ENCODE results near the gene ACSM3. TPM values are rescaled to one million over a fixed set of nuclear protein-coding genes. Genes with fewer than 3 reads are reported as not detected.
A peak's percentile ranks its signal among the peaks of the same experiment; 100 is the strongest.

ACSM3 gene
- total RNA-seq, 5 donors from 2014 or later (not counting 1 experiment from before 2014, with no cell fraction given), result 6.4 to 9.2 (median 8.9) TPM

GRCh38 chr16:20768818-20769217 is 5.0 kb downstream of the ACSM3 start:
- Histone ChIP-seq H3K4me3 (ENCODE audit: control insufficient read depth in 1 of 2, extremely low read depth in 1 of 2, low read length in 1 of 2) (no peak overlapping the region), H3K27ac (ENCODE audit: low read length) (no peak overlapping the region), H3K36me3 (ENCODE audit: control insufficient read depth in 2 of 2, extremely low read depth in 1 of 2, insufficient read depth in 1 of 2, low read length in 1 of 2) (no peaks in the 10 kb centered on the region), H3K9me3 (no peaks in the 10 kb centered on the region), H3K4me1 (ENCODE audit: control insufficient read depth in 1 of 2, extremely low read depth in 1 of 2, insufficient read depth in 2 of 2, low read length in 2 of 2) (peaks cover 0 to 3% of the 10 kb centered on the region in 2 experiments), H3K27me3 (replicated peaks in 1 of 2; ENCODE audit: control insufficient read depth in 2 of 2, extremely low read depth in 1 of 2, insufficient read depth in 2 of 2, low read length in 1 of 2) (no peaks in the 10 kb centered on the region)
- no peak for ATAC-seq (replicated peaks in 1 of 4)
- DNase-seq, result no peak
- WGBS (ENCODE audit: insufficient coverage), result no CpG with 5 or more reads among the region's 1 CpG
- H3K4me1 Mint-ChIP-seq, result peaks cover 9 to 20% (median 15%) of the 10 kb centered on the region in 3 donors
- H3K27me3 Mint-ChIP-seq, result no peaks in the 10 kb centered on the region
- H3K27ac Mint-ChIP-seq, result no peak overlapping the region
- ChIA-PET CTCF (no interaction called here), POLR2A (no interaction called here)
- H3K9me3 Mint-ChIP-seq, result no peaks in the 10 kb centered on the region
- H3K4me3 Mint-ChIP-seq, result no peak overlapping the region
- H3K36me3 Mint-ChIP-seq, result peaks cover 6% of the 10 kb centered on the region

- Mint-ChIP-seq H3K27me3 (no peaks in the 10 kb centered on the region), H3K9me3 (no peaks in the 10 kb centered on the region), H3K27ac (no peak overlapping the region), H3K36me3 (peaks cover 13% of the 10 kb centered on the region), H3K4me1 (peaks cover 0 to 6% (median 0%) of the 10 kb centered on the region in 3 donors), H3K4me3 (no peak overlapping the region)
- ATAC-seq (replicated peaks in 1 of 4) (no peak), DNase-seq (no peak)
- Histone ChIP-seq H3K36me3 (ENCODE audit: control insufficient read depth in 2 of 2, extremely low read depth in 1 of 2, insufficient read depth in 1 of 2, low read length in 1 of 2) (no peaks in the 10 kb centered on the region), H3K9me3 (no peaks in the 10 kb centered on the region), H3K4me3 (ENCODE audit: control insufficient read depth in 1 of 2, extremely low read depth in 1 of 2, low read length in 1 of 2) (no peak overlapping the region), H3K4me1 (ENCODE audit: control insufficient read depth in 1 of 2, extremely low read depth in 1 of 2, insufficient read depth in 2 of 2, low read length in 2 of 2) (no peaks in the 10 kb centered on the region), H3K27me3 (replicated peaks in 1 of 2; ENCODE audit: control insufficient read depth in 2 of 2, extremely low read depth in 1 of 2, insufficient read depth in 2 of 2, low read length in 1 of 2) (no peaks in the 10 kb centered on the region), H3K27ac (ENCODE audit: low read length) (no peak overlapping the region)
- no CpG with 5 or more reads among the region's 3 CpGs for WGBS (ENCODE audit: insufficient coverage)
- CTCF ChIA-PET, result interaction anchor here in 1 of 2 donors (0.6 to 0.7 kb wide), 2 partner anchors 87 to 887 kb away, joined by 3 to 4 read pairs; no protein-coding TSS in a partner anchor
- POLR2A ChIA-PET, result no interaction called here
These were observed 9.9 kb downstream of the ACSM3 start for GRCh38 chr16:20773679-20774078.

GRCh38 chr16:20774703-20775362 is 11.0 kb downstream of the ACSM3 start:
- Mint-ChIP-seq H3K27ac (no peak overlapping the region), H3K4me3 (no peak overlapping the region), H3K4me1 (peaks cover 0 to 6% (median 0%) of the 10 kb centered on the region in 3 donors), H3K9me3 (no peaks in the 10 kb centered on the region), H3K27me3 (no peaks in the 10 kb centered on the region), H3K36me3 (peaks cover 15% of the 10 kb centered on the region)
- Histone ChIP-seq H3K4me1 (ENCODE audit: control insufficient read depth in 1 of 2, extremely low read depth in 1 of 2, insufficient read depth in 2 of 2, low read length in 2 of 2) (no peaks in the 10 kb centered on the region), H3K27me3 (replicated peaks in 1 of 2; ENCODE audit: control insufficient read depth in 2 of 2, extremely low read depth in 1 of 2, insufficient read depth in 2 of 2, low read length in 1 of 2) (no peaks in the 10 kb centered on the region), H3K36me3 (ENCODE audit: control insufficient read depth in 2 of 2, extremely low read depth in 1 of 2, insufficient read depth in 1 of 2, low read length in 1 of 2) (no peaks in the 10 kb centered on the region), H3K9me3 (no peaks in the 10 kb centered on the region), H3K27ac (ENCODE audit: low read length) (no peak overlapping the region), H3K4me3 (ENCODE audit: control insufficient read depth in 1 of 2, extremely low read depth in 1 of 2, low read length in 1 of 2) (no peak overlapping the region)
- POLR2A ChIA-PET, result no interaction called here
- 76% methylated on average over 4 of the region's 7 CpGs for WGBS (ENCODE audit: insufficient coverage)
- ATAC-seq (replicated peaks in 1 of 4) (peak in 3 of 4 experiments; percentile 50 to 61 (median 54)), DNase-seq (peak in 33 of 35 experiments; percentile 9 to 67 (median 38))
- CTCF ChIA-PET, result interaction anchor here in 1 of 2 donors (0.7 kb wide), 1 partner anchor 72 kb away, joined by 4 read pairs; no protein-coding TSS in a partner anchor

- Histone ChIP-seq H3K4me1 (ENCODE audit: control insufficient read depth in 1 of 2, extremely low read depth in 1 of 2, insufficient read depth in 2 of 2, low read length in 2 of 2) (no peaks in the 10 kb centered on the region), H3K9me3 (no peaks in the 10 kb centered on the region), H3K27me3 (replicated peaks in 1 of 2; ENCODE audit: control insufficient read depth in 2 of 2, extremely low read depth in 1 of 2, insufficient read depth in 2 of 2, low read length in 1 of 2) (no peaks in the 10 kb centered on the region), H3K4me3 (ENCODE audit: control insufficient read depth in 1 of 2, extremely low read depth in 1 of 2, low read length in 1 of 2) (no peak overlapping the region), H3K27ac (ENCODE audit: low read length) (no peak overlapping the region), H3K36me3 (ENCODE audit: control insufficient read depth in 2 of 2, extremely low read depth in 1 of 2, insufficient read depth in 1 of 2, low read length in 1 of 2) (peaks cover 0 to 2% of the 10 kb centered on the region in 2 donors)
- peaks cover 22% of the 10 kb centered on the region for H3K36me3 Mint-ChIP-seq
- no peaks in the 10 kb centered on the region for H3K9me3 Mint-ChIP-seq
- POLR2A ChIA-PET, result no interaction called here
- ATAC-seq (replicated peaks in 1 of 4), result no peak
- no peak overlapping the region for H3K4me3 Mint-ChIP-seq
- no peak overlapping the region for H3K27ac Mint-ChIP-seq
- DNase-seq, result no peak
- WGBS (ENCODE audit: insufficient coverage), result no CpG with 5 or more reads among the region's 1 CpG
- H3K27me3 Mint-ChIP-seq, result no peaks in the 10 kb centered on the region
- CTCF ChIA-PET, result no interaction called here
- no peaks in the 10 kb centered on the region for H3K4me1 Mint-ChIP-seq
These were observed 17.9 kb downstream of the ACSM3 start for GRCh38 chr16:20781697-20782096.

- Histone ChIP-seq H3K27ac (ENCODE audit: low read length) (no peak overlapping the region), H3K27me3 (replicated peaks in 1 of 2; ENCODE audit: control insufficient read depth in 2 of 2, extremely low read depth in 1 of 2, insufficient read depth in 2 of 2, low read length in 1 of 2) (no peaks in the 10 kb centered on the region), H3K4me3 (ENCODE audit: control insufficient read depth in 1 of 2, extremely low read depth in 1 of 2, low read length in 1 of 2) (no peak overlapping the region), H3K4me1 (ENCODE audit: control insufficient read depth in 1 of 2, extremely low read depth in 1 of 2, insufficient read depth in 2 of 2, low read length in 2 of 2) (no peaks in the 10 kb centered on the region), H3K9me3 (no peaks in the 10 kb centered on the region), H3K36me3 (ENCODE audit: control insufficient read depth in 2 of 2, extremely low read depth in 1 of 2, insufficient read depth in 1 of 2, low read length in 1 of 2) (peaks cover 0 to 2% of the 10 kb centered on the region in 2 donors)
- no peaks in the 10 kb centered on the region for H3K27me3 Mint-ChIP-seq
- no peaks in the 10 kb centered on the region for H3K4me1 Mint-ChIP-seq
- peaks cover 21% of the 10 kb centered on the region for H3K36me3 Mint-ChIP-seq
- ATAC-seq (replicated peaks in 1 of 4) (no peak), DNase-seq (no peak)
- ChIA-PET CTCF (no interaction called here), POLR2A (no interaction called here)
- H3K4me3 Mint-ChIP-seq, result no peak overlapping the region
- no peak overlapping the region for H3K27ac Mint-ChIP-seq
- H3K9me3 Mint-ChIP-seq, result no peaks in the 10 kb centered on the region
- WGBS (ENCODE audit: insufficient coverage), result 100% methylated on average over 1 of the region's 2 CpGs
These were observed 18.7 kb downstream of the ACSM3 start for GRCh38 chr16:20782470-20782869.

GRCh38 chr16:20784204-20784603 is 20.4 kb downstream of the ACSM3 start:
- no peaks in the 10 kb centered on the region for H3K9me3 ChIP-seq
- Mint-ChIP-seq H3K4me3 (no peak overlapping the region), H3K27me3 (no peaks in the 10 kb centered on the region), H3K27ac (no peak overlapping the region), H3K4me1 (no peaks in the 10 kb centered on the region), H3K9me3 (no peaks in the 10 kb centered on the region), H3K36me3 (peaks cover 19% of the 10 kb centered on the region)
- POLR2A ChIA-PET, result no interaction called here
- CTCF ChIA-PET, result no interaction called here
- DNase-seq (no peak), ATAC-seq (replicated peaks in 1 of 4) (no peak)
- no peaks in the 10 kb centered on the region for H3K27me3 ChIP-seq (replicated peaks in 1 of 2; ENCODE audit: control insufficient read depth in 2 of 2, extremely low read depth in 1 of 2, insufficient read depth in 2 of 2, low read length in 1 of 2)
- no peak overlapping the region for H3K4me3 ChIP-seq (ENCODE audit: control insufficient read depth in 1 of 2, extremely low read depth in 1 of 2, low read length in 1 of 2)
- no peak overlapping the region for H3K27ac ChIP-seq (ENCODE audit: low read length)
- H3K4me1 ChIP-seq (ENCODE audit: control insufficient read depth in 1 of 2, extremely low read depth in 1 of 2, insufficient read depth in 2 of 2, low read length in 2 of 2), result no peaks in the 10 kb centered on the region
- peaks cover 0 to 2% of the 10 kb centered on the region in 2 donors for H3K36me3 ChIP-seq (ENCODE audit: control insufficient read depth in 2 of 2, extremely low read depth in 1 of 2, insufficient read depth in 1 of 2, low read length in 1 of 2)

All from T-cell (primary cell).